Caco-2 (cell line): ENCODE data around the gene RCC2. TPM values are rescaled to one million over a fixed set of nuclear protein-coding genes. Genes with fewer than 3 reads are reported as not detected.
"Not testable (repeated sequence)": the region's sequence is repeated elsewhere in the genome, so short reads cannot be mapped to it uniquely, and the experiment has no call there.

Source experiments
- BruUV-seq: library from RNA; stranded (reverse); fragments of 400-500 nt; replicated peaks from 2 replicates; lab custom pipeline; 2021; lab: Mats Ljungman, UMichigan
- CTCF ChIA-PET: fragments of 300-600 bp; sonication (Branson Sonifier 250); formaldehyde crosslinking; loops from one replicate; lab custom pipeline; 2022; ENCODE audit warnings: antibody characterized with exemption; lab: Charles Lee
- POLR2A ChIA-PET: fragments of 300-600 bp; sonication (Branson Sonifier 250); formaldehyde crosslinking; loops from one replicate; lab custom pipeline; 2022; ENCODE audit warnings: antibody characterized with exemption; lab: Charles Lee
- DNase-seq, 2 experiments: peaks; one replicate each; pipeline versions ENCODE4 v3.0.0 to v3.0.0-alpha.2; 2020 to 2022
- H3K27me3 ChIP-seq: replicated peaks from 2 replicates; pipeline ENCODE4 v1.6.0; 2011; ENCODE audit warnings: low read length; ENCODE audit not compliant: control insufficient read depth, insufficient read depth
- H3K36me3 ChIP-seq: 2 replicates; pipeline ENCODE4 v1.5.1; 2011; ENCODE audit warnings: low read length; ENCODE audit not compliant: control insufficient read depth, insufficient read depth
- H3K4me1 ChIP-seq: fragments of 250-450 bp; sonication (Bioruptor Pico); 2 replicates; pipeline ENCODE4 v1.5.1; 2020; ENCODE audit warnings: mild to moderate bottlenecking
- H3K4me3 ChIP-seq: 2 replicates; pipeline ENCODE4 v1.5.1; 2011; ENCODE audit warnings: low read depth, mild to moderate bottlenecking, control low read depth, low read length
- H3K9me3 ChIP-seq: fragments of 250-450 bp; sonication (Bioruptor Pico); 2 replicates; pipeline ENCODE4 v1.5.1; 2020; ENCODE audit warnings: mild to moderate bottlenecking, moderate library complexity
- H3K27ac Mint-ChIP-seq: one replicate; pipeline ENCODE4 v1.8.0; 2022; ENCODE audit warnings: mixed read lengths; ENCODE audit not compliant: unreplicated experiment
- H3K27me3 Mint-ChIP-seq: one replicate; pipeline ENCODE4 v1.8.0; 2022; ENCODE audit warnings: mixed read lengths; ENCODE audit not compliant: insufficient read depth, unreplicated experiment
- H3K36me3 Mint-ChIP-seq: one replicate; pipeline ENCODE4 v1.8.0; 2022; ENCODE audit warnings: mild to moderate bottlenecking, mixed read lengths; ENCODE audit not compliant: insufficient read depth, unreplicated experiment
- H3K4me1 Mint-ChIP-seq: one replicate; pipeline ENCODE4 v1.8.0; 2022; ENCODE audit warnings: low read depth, mixed read lengths; ENCODE audit not compliant: unreplicated experiment
- H3K4me3 Mint-ChIP-seq: one replicate; pipeline ENCODE4 v1.8.0; 2022; ENCODE audit warnings: mild to moderate bottlenecking, moderate library complexity, mixed read lengths; ENCODE audit not compliant: unreplicated experiment
- H3K9me3 Mint-ChIP-seq: one replicate; pipeline ENCODE4 v1.8.0; 2022; ENCODE audit warnings: mixed read lengths; ENCODE audit not compliant: unreplicated experiment
- CTCF ChIP-seq, 2 experiments: fragments of 200-600 bp in 1 of 2; IDR thresholded peaks; 1 replicate in 1 of 2; 2 replicates in 1 of 2; pipeline versions ENCODE4 v1.5.1 to v1.8.0; 2011 to 2022; ENCODE audit warnings: antibody characterized with exemption in 1 of 2, control low read depth in 1 of 2, inconsistent platforms in 1 of 2, low read depth in 1 of 2, low read length in 1 of 2, mild to moderate bottlenecking in 1 of 2, moderate library complexity in 1 of 2; ENCODE audit not compliant: insufficient read depth in 1 of 2, severe bottlenecking in 1 of 2, unreplicated experiment in 1 of 2
- intact Hi-C: fragments of 100-400 bp; cut with micrococcal nuclease; formaldehyde crosslinking; loops from one replicate; pipeline ENCODE4 v1.10.0; 2022; ENCODE audit not compliant: unreplicated experiment
- total RNA-seq: library from RNA; stranded (reverse); gene quantifications from 2 replicates; pipeline ENCODE4 v1.2.3, GENCODE V29; 2022

Gene RCC2
- total RNA-seq, 1 experiment from 2014 or later = 103 TPM

- no peak for TF ChIP-seq CTCF (IDR thresholded peaks at IDR 0.05; ENCODE audit: insufficient read depth in 1 of 2, low read depth in 1 of 2, low read length in 1 of 2, severe bottlenecking in 1 of 2, unreplicated experiment in 1 of 2)
- Mint-ChIP-seq H3K4me3 (no peak overlapping the region), H3K27me3 (no peaks in the 10 kb centered on the region), H3K4me1 (peaks cover 7% of the 10 kb centered on the region), H3K27ac (no peak overlapping the region), H3K9me3 (no peaks in the 10 kb centered on the region), H3K36me3 (peaks cover 10% of the 10 kb centered on the region)
- intact Hi-C loops = no loop called here
- Histone ChIP-seq H3K36me3 (no peaks in the 10 kb centered on the region), H3K27me3 (no peaks in the 10 kb centered on the region), H3K4me3 (no peak overlapping the region), H3K4me1 (peaks cover 7% of the 10 kb centered on the region), H3K9me3 (no peaks in the 10 kb centered on the region)
- BruUV-seq = no TSS peak
- ChIA-PET CTCF (no interaction called here), POLR2A (no interaction called here)
- DNase-seq = no peak
These were observed 41.4 kb upstream of the RCC2 start for GRCh38 chr1:17480846-17481245.

- Histone ChIP-seq H3K4me1 (peaks cover 7% of the 10 kb centered on the region), H3K36me3 (no peaks in the 10 kb centered on the region), H3K27me3 (no peaks in the 10 kb centered on the region), H3K4me3 (no peak overlapping the region), H3K9me3 (no peaks in the 10 kb centered on the region)
- no peak overlapping the region for H3K4me3 Mint-ChIP-seq
- ChIA-PET CTCF (interaction anchor here (0.8 kb wide), 1 partner anchor 116 kb away, joined by 4 read pairs; no protein-coding TSS in a partner anchor), POLR2A (no interaction called here)
- DNase-seq = no peak
- no TSS peak for BruUV-seq
- no peaks in the 10 kb centered on the region for H3K9me3 Mint-ChIP-seq
- H3K27ac Mint-ChIP-seq = no peak overlapping the region
- peaks cover 7% of the 10 kb centered on the region for H3K4me1 Mint-ChIP-seq
- intact Hi-C loops = loop anchor here (5.0 kb wide), 1 partner anchor 33 kb away; no protein-coding TSS in a partner anchor
- TF ChIP-seq CTCF (IDR thresholded peaks at IDR 0.05; ENCODE audit: insufficient read depth in 1 of 2, low read depth in 1 of 2, low read length in 1 of 2, severe bottlenecking in 1 of 2, unreplicated experiment in 1 of 2) = no peak
- H3K36me3 Mint-ChIP-seq = peaks cover 6% of the 10 kb centered on the region
- no peaks in the 10 kb centered on the region for H3K27me3 Mint-ChIP-seq
These were observed 36.3 kb upstream of the RCC2 start for GRCh38 chr1:17475752-17476151.

GRCh38 chr1:17474836-17475555, 35.5 kb upstream of the RCC2 start:
- CTCF ChIA-PET = not testable (repeated sequence)
- intact Hi-C loops = loop anchor here (5.0 kb wide), 1 partner anchor 33 kb away; no protein-coding TSS in a partner anchor

More at GRCh38 chr1:17474836-17475555, 35.5 kb upstream of the RCC2 start:
- H3K4me3 ChIP-seq, POLR2A ChIA-PET, H3K27ac Mint-ChIP-seq, H3K36me3 Mint-ChIP-seq, H3K4me3 Mint-ChIP-seq, DNase-seq, H3K27me3 Mint-ChIP-seq, H3K4me1 Mint-ChIP-seq, H3K9me3 Mint-ChIP-seq, H3K36me3 ChIP-seq, BruUV-seq, H3K9me3 ChIP-seq, H3K27me3 ChIP-seq, H3K4me1 ChIP-seq: not testable (repeated sequence)
